Measurements from ENCODE around the gene CALM1.

The CALM1 gene

DNA sequence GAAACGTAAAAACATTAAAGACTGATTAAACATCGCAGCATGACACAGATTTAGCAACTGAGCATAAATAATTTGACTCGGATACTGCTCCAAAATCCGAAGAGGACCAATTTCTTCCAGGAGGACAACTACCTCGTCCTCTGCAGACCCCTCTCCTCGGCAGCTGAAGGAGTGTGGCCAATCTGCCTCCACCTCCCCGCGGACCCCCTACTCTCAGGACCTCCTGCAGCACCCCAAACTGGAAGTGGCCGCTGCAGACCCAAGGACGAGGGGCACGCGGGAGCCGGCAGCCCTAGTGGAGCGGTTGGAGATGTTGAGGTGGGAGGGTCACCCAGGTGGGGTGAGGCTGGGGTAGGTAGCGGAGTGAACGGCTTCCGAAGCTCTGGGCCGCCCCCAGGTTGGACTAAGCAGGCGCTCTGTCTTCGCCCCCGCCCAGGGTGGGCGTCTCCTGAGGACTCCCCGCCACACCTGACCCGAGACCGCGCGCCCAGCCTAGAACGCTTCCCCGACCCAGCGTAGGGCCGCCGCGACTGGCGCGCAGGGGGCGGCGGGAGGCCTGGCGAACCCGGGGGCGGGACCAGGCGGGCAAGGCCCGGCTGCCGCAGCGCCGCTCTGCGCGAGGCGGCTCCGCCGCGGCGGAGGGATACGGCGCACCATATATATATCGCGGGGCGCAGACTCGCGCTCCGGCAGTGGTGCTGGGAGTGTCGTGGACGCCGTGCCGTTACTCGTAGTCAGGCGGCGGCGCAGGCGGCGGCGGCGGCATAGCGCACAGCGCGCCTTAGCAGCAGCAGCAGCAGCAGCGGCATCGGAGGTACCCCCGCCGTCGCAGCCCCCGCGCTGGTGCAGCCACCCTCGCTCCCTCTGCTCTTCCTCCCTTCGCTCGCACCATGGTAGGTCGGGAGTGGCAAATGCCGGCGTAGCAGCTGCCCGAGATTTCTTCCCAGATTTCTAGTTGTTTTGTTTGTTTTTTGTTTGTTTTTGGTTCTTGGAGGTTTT, at the start of gene CALM1:
Gene CALM1, plus strand, starts transcription at position 689 of the 999 bp plus-strand sequence. Its CDS starts 202 bp downstream, at position 891.
- in situ Hi-C loops (cut with MboI; ENCODE audit: low sequenced_read_pairs) = no loop called here

DNA sequence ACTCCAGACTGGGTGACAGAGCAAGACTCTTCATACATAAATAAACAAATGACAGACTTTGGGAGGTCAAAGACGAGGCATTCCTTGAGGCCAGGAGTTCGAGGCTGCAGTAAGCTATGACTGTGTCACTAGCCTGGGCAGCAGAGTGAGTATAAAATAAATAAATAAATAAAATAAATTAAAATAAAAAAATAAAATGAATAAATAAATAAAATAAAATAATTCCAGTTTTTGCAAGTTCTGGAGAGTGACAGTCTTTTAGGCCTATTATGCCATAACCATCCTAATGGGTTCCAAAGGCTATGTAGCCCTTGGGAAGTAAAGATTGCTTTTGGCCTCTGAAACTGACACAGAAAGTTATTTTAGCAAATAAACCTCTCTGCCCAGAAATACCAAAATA, 48.6 kb upstream of the CALM1 start:
- in situ Hi-C loops (cut with MboI; ENCODE audit: low sequenced_read_pairs) = no loop called here

DNA sequence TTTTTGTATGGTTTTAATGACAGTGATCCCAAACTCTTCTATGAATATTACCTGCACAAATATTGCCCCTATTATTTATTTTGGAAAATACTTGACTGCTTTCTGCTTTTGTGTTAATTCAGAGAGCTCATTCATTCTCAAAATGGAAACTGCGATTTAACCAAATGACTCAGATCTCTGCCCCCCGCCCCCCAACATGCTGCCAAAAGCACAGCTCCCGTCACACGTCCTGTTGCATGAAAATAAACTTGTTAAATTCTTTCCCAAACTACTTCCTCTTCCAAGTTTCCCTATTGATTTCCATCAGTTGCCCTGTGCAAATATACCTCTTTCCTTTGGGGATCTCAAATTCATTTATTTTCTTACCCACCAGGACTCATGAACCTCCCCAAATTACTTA, 47.1 kb upstream of the CALM1 start:
- in situ Hi-C loops (cut with MboI; ENCODE audit: low sequenced_read_pairs) = no loop called here

DNA sequence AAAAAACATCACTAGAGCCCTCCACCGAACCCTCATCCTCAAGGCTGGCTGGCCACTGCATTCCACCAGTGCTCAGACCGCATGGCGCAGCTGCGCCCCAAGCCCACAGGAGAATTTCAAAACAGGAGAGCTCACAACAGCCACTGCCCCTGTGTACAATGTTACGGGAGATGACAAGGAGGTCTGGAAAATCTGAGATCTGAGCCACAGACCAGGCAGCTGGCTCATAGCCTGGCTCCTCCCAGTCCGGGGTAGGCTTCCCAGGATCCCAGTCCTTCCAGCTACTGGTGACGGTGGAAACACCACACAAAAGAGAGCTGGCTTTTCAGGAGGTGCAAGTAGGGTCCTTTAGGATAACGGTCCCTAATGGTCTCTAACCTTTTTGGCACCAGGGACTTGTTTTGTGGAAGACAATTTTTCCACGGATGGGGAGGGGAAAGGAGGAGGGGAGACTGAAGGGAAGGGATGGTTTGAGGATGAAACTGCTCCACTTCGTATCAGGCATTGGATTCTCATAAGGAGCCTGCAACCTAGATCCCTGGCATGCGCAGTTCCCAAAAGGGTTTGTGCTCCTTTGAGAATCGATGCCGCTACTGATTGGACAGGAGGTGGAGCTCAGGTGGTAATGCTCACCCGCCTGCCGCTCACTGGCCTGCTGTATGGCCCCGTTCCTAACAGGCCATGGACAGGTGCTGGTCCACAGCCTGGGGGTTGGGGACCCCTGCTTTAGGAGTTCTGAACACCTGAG, 42.1 kb upstream of the CALM1 start:
- in situ Hi-C loops (cut with MboI; ENCODE audit: low sequenced_read_pairs) = no loop called here

DNA sequence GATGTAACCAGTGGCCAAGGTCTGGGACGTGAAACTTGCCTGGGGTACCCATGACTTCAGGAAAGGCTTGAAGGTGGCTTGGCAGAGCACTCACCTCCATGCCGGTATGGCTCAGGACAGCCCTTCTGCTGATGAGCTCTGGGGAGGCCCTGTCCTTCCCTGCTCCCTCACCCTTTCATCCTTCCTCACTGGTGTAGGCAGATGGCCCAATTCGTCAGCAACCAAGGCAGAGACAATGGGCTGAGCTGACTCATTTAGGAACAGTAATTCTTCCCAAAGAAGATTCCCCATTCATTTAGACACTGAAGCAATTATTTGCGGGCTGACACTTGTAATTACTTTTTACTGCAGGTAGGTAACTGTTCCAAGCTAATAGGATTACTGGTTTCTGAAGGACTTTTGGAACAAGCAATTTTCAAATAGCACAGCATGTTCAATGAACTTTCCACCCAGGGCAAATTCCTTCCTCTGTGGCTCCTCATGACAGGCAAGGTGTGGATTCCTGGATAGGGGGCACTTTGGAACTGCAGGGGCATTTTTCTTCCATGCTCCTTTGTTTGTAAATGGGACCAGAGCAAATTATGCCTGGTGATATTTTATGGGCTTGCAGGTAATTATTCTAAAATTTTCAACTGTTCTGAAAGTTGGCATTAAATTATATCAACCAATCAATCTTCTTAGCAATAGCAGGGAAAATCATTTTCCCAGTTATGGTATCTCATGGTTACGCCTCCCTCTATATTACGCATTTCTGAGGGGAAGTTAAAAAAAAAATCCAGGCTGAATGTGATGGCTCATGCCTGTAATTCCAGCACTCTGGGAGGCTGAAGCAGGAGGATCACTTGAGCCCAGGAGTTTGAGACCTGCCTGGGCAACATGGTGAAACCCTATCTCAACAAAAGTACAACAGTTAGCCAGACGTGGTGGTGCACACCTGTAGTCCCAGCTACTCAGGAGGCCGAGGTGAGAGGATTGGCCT, 41.0 kb upstream of the CALM1 start:
- in situ Hi-C loops (cut with MboI; ENCODE audit: low sequenced_read_pairs) = no loop called here

DNA sequence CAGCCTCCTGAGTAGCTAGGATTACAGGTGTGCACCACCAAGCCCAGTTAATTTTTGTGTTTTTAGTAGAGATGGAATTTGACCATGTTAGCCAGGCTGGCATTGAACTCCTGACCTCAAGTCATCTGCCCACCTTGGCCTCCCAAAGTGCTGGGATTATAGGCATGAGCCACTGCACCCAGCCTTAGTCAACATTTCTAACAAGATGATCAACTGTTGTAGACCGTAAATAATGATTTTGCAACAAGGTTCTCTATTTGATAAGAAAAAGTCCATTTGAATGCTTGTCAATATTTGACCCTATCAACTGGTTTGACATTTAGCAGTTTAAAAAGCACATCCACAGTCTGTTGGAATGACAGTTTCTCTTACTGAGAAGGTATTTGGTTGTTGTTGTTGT, 39.9 kb upstream of the CALM1 start:
- in situ Hi-C loops (cut with MboI; ENCODE audit: low sequenced_read_pairs) = no loop called here

DNA sequence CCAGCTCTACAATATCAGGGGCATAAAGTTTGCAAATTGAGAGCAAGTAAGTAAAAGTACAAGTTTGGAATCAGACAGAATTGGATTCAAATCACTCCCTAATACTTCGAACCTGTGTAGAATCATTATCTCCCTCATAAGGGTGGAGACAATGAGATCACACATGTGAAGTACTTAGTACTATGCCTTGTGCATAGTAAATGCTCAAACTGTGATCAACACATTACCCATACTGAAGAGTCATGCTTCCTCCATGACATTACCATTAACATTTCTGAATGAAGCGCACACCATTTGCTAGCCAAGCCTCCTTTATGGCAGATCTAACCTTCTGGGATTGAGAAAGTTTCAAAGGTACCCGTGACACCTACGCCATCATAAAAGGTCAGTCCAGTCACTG, 38.5 kb upstream of the CALM1 start:
- in situ Hi-C loops (cut with MboI; ENCODE audit: low sequenced_read_pairs) = no loop called here

DNA sequence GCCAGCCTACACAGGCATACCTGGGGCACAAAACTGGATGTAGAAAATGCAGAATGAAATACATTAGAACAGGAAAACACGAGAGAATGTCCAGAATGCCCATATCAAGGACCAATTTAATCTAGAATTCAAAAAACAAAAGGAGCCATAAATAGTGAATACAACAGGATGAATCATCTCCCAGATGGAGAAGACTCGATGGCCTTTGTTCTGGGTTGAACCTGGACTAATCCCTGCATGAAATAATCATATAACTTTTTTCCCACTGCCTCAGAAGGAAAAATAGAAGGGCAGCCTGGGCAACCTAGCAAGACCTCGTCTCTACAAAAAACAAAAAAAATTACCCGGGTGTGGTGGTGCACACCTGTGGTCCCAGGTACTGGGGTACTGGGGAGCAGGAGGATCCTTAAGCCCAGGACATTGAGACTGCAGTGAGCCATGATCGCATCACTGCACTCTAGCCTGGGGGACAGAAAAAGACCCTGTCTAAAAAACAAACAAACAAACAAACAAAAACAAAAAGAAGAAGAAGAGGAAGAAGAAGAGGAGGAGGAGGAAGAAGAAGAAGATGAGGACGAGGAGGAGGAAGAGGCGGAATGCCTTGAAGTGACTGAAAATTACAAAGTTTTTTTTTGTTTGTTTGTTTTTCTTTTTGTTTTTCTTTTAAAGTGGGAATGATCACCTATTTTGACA, 34.8 kb upstream of the CALM1 start:
- in situ Hi-C loops (cut with MboI; ENCODE audit: low sequenced_read_pairs) = no loop called here

DNA sequence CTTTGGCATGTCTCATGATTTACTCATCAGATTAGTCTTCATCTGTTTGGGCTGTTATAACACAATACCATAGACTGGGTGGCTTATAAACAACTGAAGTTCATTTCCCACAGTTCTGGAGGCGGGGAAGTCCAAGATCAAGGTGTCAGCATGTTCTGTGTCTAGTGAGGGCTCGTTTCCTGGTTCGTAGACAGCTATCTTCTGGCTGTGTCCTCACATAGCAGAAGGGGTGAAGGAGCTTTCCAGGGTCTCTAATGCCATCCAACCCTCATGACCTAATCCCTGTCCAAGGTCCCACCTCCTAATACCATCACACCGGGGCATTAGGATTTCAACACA, 34.3 kb upstream of the CALM1 start:
- in situ Hi-C loops (cut with MboI; ENCODE audit: low sequenced_read_pairs) = no loop called here

DNA sequence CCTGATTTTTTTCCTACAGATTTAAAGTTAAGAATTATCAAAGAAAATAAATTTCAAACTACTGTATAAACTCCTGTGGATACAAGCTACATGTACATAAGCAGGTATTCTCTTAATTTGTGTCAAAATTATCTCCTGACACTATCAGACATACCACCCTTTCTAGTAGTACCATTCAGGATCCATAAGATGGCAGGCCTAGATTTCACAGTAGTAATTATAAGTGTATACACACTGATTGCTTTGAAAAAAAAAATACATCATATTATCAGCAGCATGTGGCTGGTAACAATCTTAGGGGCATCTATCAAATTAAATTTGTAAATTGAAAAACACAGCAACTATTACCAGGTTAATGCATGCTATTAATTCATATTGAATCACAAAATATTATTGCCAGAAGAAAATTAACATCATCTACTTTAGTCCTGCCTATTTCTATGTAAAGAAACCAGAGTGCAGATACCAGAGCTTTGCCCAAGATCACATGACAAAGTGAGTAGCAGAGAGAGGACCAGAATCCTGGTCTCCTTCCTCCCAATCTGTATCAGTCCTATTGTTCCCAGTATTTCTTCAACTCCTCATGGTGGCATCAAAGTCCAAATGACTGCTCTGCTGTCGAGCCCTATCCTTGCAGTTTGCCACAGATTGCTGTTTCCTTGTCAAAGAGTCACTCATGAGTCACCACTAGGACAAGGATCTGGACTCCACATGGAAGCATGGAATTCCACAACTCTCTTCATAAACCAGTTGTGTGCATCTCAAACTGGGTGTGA, 27.7 kb upstream of the CALM1 start:
- in situ Hi-C loops (cut with MboI; ENCODE audit: low sequenced_read_pairs) = no loop called here

DNA sequence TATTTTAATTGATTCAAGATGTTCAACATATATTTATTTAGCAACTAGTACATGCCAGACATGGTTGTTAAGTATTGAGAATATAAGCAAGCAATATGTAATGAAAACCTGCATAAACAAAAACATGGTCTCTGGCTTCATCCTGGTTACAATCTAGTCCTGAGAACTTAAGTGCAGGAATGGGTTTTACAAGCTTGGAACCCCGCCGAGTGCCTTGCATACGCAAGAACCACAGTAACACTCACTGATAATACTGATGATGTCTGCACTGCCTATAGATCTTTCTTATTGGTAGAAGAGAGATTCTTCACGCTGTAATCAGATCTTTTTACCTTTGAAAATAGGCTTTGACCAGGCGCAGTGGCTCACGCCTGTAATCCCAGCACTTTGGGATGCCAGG, 22.9 kb upstream of the CALM1 start:
- in situ Hi-C loops (cut with MboI; ENCODE audit: low sequenced_read_pairs) = no loop called here

DNA sequence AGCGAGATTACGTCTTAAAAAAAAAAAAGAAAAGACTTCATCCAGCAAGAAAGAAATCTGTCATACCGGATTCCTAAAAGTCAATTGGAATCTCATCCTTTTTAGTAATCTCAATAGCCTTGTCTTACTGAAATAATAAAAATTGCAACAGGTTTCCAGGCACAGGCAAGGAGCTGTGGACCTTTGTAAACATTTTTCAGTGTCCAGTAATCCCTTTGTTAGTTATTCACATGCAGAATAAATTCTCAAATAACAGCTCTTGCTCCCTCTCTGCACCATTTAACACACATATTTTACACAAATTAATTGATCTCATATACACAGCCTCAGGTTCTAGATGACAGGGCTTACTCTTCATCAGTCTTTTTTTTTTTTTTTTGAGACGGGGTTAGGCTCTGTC, 22.0 kb upstream of the CALM1 start:
- in situ Hi-C loops (cut with MboI; ENCODE audit: low sequenced_read_pairs) = no loop called here

DNA sequence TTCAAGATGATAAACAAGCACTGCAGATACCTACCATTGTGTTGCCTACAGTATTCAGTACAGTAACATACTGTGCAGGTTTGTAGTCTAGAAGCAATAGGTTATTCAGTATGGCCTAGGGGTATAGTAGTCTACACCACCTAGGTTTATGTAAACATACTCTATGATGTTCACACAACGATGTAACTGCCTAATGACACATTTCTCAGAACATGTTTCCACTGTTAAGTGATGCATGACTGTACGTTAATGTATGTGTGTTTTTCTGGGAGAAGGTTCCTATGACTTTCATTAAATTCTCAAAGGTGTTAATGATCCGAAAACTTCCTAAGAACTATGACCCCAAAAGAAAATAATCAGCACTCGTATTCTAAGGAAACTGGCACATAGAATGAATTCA, 20.9 kb upstream of the CALM1 start:
- in situ Hi-C loops (cut with MboI; ENCODE audit: low sequenced_read_pairs) = no loop called here

DNA sequence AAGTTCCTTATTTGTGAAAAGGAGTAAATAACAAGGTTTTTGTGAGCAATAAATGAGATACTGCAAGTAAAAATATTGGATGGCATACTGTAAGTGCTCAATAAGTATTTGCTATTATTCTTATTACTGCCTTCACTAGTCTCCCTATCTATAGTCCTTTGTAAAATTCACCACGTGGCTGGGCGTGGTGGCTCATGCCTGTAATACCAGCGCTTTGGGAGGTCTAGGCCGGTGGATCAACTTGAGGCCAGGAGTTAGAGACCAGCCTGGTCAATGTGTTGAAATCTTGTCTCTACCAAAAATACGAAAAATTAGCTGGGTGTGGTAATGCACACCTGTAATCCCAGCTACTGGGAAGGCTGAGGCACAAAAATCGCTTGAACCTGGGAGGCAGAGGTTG, 18.6 kb upstream of the CALM1 start:
- in situ Hi-C loops (cut with MboI; ENCODE audit: low sequenced_read_pairs) = no loop called here

DNA sequence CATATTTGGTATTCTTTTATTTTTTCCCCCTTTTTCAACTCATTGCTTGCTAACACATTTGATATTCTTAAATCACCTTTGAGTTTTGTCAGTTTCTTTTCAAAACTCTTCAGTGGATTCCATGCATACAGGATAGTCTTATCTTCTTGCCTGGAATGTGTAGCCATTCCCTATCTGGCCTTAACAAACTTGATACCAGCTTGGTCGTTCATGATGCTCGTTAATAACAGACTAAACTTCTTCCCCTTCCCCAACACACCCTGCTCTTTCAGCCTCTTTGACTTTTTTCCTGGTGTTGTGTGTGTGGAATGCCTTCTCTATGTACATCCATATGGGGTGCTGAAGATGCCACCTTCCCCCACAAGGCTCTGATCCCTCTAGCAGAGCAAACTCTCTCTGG, 17.7 kb upstream of the CALM1 start:
- in situ Hi-C loops (cut with MboI; ENCODE audit: low sequenced_read_pairs) = no loop called here

DNA sequence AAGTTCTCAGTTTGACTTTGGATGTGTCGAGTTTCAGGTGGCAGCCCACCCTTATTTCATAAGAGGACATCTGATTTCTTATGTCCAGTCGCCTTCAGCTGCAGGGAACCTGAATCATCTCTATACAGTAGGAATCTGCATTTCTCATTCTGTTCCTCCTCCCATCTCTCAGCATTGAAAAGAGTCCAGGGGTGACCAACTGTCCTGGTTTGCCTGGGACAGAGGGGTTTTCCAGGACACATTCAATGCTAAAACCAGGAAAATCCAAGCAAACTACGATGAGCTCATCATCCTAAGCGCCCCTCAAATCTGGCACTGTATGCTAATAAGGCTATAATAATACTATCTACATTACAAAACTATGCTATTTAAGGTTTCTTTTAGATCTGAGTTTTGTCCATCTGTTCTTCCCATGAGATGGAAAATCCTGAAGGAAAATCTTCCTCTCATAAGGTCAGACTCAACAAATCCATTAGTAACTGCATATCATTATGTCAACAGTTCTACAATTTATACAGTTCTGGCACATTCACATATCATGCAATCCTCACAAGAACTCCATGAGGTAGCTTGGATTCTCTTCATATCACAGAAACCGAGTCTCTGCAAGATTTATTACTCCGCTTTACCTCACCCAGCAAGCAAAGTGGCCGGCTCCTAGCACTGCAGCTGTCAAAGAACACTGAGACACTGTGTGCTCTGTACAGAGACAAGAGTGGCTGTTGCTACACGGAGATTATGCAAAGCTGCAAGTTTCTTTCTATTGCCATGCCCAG, 15.6 kb upstream of the CALM1 start:
- in situ Hi-C loops (cut with MboI; ENCODE audit: low sequenced_read_pairs) = no loop called here

DNA sequence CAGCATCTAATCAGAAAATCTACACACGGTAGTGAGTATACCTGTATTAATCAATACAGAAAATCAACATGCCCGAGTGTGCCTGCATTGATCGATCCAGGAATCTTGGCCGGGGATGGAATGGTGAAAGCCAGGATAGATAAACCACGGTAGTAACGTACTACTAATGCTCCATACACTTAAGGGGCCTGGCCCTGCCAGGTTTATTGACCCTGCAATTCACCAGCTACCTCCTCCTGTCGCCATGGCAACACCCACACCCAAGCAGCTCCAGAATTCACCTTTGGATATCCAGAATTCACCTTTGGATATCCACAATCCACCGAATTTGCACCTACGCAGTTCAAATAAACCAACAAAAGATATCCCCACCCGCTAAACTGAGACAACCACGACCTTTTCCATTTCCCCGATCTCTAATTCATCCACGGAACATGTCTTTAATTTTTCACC, 14.8 kb upstream of the CALM1 start:
- in situ Hi-C loops (cut with MboI; ENCODE audit: low sequenced_read_pairs) = no loop called here

DNA sequence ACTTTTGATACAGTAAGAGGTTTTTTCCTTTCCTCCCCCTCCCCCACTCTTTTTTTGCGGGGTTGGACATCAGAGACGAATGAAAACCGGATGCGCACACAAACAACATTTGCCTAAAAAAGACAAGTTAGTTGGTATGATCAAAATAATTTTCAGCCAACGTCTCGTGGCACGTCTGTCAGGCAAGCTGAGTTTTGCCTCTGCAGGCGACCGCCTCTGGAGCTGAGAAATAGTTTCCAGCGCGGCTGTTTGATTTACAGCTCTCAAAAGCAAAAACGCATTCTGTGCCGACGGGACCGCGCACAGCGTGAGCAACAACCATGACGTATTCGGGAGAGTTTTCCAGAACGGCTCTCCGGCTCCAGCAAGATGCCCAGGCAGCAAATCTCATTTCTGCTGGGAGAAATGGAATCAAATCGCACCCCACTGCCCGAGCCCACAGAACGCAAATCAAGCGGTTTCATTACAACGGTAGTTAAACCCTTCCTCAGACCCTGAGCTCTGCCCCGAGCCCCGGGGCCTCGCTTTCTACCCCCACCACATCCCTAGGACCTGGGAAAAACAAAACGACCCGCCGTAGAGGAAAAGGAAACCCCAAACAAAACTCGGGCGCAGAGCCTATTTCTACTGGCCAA, 14.2 kb upstream of the CALM1 start:
- in situ Hi-C loops (cut with MboI; ENCODE audit: low sequenced_read_pairs) = no loop called here
